PC-9 (cell line): ENCODE data around the gene SPATA21. TPM values are rescaled to one million over a fixed set of nuclear protein-coding genes. Genes with fewer than 3 reads are reported as not detected.

ENCODE experiments used
- BruUV-seq: library from RNA; stranded (reverse); fragments of 400-500 nt; replicated peaks from 2 replicates; lab custom pipeline; 2021; lab: Mats Ljungman, UMichigan
- CTCF ChIA-PET: fragments of 300-600 bp; sonication (Branson Sonifier 250); formaldehyde crosslinking; loops from one replicate; lab custom pipeline; 2022; ENCODE audit warnings: antibody characterized with exemption; lab: Charles Lee
- POLR2A ChIA-PET: fragments of 300-600 bp; sonication (Branson Sonifier 250); formaldehyde crosslinking; loops from one replicate; lab custom pipeline; 2022; ENCODE audit warnings: antibody characterized with exemption; ENCODE audit not compliant: unreplicated experiment; lab: Charles Lee
- DNase-seq, 2 experiments: peaks; one replicate each; pipeline versions ENCODE4 v3.0.0 to v3.0.0-alpha.2; 2015 to 2022; ENCODE audit warnings: mixed read lengths in 1 of 2
- H2AFZ ChIP-seq: fragments of 200-600 bp; sonication (generic); 2 replicates; pipeline ENCODE4 v1.8.1; 2017; ENCODE audit warnings: antibody characterized with exemption
- H3F3A ChIP-seq: fragments of 200-600 bp; sonication (generic); 2 replicates; pipeline ENCODE4 v1.8.1; 2017; ENCODE audit warnings: antibody characterized with exemption, mild to moderate bottlenecking, low read depth; ENCODE audit not compliant: insufficient read depth
- H3K27ac ChIP-seq: fragments of 200-600 bp; sonication (generic); 2 replicates; pipeline ENCODE4 v1.6.1; 2016; ENCODE audit warnings: mixed run types
- H3K27me3 ChIP-seq: fragments of 200-600 bp; sonication (generic); 2 replicates; pipeline ENCODE4 v1.6.1; 2016; ENCODE audit warnings: low read depth, mixed run types; ENCODE audit not compliant: insufficient read depth
- H3K36me3 ChIP-seq: fragments of 200-600 bp; sonication (generic); 2 replicates; pipeline ENCODE4 v1.6.1; 2016; ENCODE audit warnings: low read depth, mixed run types
- H3K4me1 ChIP-seq: fragments of 200-600 bp; sonication (generic); replicated peaks from 2 replicates; pipeline ENCODE4 v1.6.1; 2016; ENCODE audit warnings: mixed run types; ENCODE audit not compliant: insufficient read depth
- H3K4me2 ChIP-seq: fragments of 200-600 bp; sonication (generic); 2 replicates; pipeline ENCODE4 v1.6.1; 2017; ENCODE audit warnings: mixed run types
- H3K4me3 ChIP-seq: fragments of 200-600 bp; sonication (generic); 2 replicates; pipeline ENCODE4 v1.6.1; 2016; ENCODE audit warnings: mixed run types
- H3K79me2 ChIP-seq: fragments of 200-600 bp; sonication (generic); 2 replicates; pipeline ENCODE4 v1.6.1; 2017; ENCODE audit warnings: low read depth, mixed run types
- H3K9me2 ChIP-seq: fragments of 200-600 bp; sonication (generic); 2 replicates; pipeline ENCODE4 v1.8.1; 2017; ENCODE audit warnings: mild to moderate bottlenecking; ENCODE audit not compliant: insufficient read depth
- H3K9me3 ChIP-seq: fragments of 200-600 bp; sonication (generic); 2 replicates; pipeline ENCODE4 v1.8.1; 2016; ENCODE audit warnings: low read depth; ENCODE audit not compliant: insufficient read depth
- H4K20me1 ChIP-seq: fragments of 200-600 bp; sonication (generic); 2 replicates; pipeline ENCODE4 v1.8.1; 2017; ENCODE audit not compliant: insufficient read depth
- EZH2 ChIP-seq: fragments of 200-600 bp; sonication (generic); IDR thresholded peaks from 2 replicates; pipeline ENCODE4 v1.8.0; 2017; ENCODE audit warnings: antibody characterized with exemption, low read depth
- intact Hi-C: fragments of 100-400 bp; cut with micrococcal nuclease; formaldehyde crosslinking; loops from one replicate; pipeline ENCODE4 v1.10.0; 2022; ENCODE audit not compliant: unreplicated experiment
- total RNA-seq: library from RNA; stranded (reverse); gene quantifications from 2 replicates; pipeline ENCODE4 v1.2.3, GENCODE V29; 2021
- TF ChIP-seq, protein P1 (sequence below): fragments of 200-600 bp; sonication (generic); conservative IDR thresholded peaks from 2 replicates; pipeline ENCODE4 v1.6.1; 2017; ENCODE audit warnings: mixed run types, antibody characterized with exemption, mild to moderate bottlenecking, moderate library complexity

Gene SPATA21
- total RNA-seq, 1 experiment from 2014 or later = not detected

DNA sequence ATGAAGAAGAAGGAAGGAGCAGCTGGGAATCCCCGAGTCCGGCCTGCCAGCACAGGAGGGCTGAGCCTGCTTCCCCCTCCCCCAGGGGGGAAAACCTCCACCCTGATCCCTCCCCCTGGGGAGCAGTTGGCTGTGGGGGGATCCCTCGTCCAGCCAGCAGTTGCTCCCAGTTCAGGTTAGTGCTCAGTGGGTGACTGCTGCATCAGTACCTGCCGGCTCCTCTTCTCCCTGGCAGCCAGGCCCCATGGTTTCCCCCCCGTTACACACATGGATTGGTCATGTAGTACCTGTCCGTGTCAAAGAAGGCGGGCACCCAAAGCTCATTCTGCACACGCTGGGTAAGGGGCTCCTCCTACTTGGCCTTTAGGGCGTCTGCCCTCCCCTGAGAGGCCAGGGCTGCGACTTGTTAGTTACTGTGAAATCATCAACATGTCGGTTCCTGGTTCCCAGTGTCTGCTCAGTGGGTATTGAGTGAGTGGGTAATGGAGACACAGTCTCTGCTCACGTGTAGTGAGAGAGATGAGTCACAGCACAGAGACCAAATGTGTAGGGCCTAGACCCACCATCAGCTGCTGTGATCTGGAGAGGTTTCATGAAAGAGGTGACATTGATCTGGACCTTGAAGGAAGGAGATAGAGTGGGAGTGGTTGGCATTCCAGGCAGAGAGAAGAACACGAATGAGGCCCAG lies 14.8 kb upstream of the SPATA21 start:
- Histone ChIP-seq H3K36me3 (no peaks in the 10 kb centered on the region), H3K4me1 (no peaks in the 10 kb centered on the region), H3F3A (no peaks in the 10 kb centered on the region), H3K4me2 (no peak overlapping the region), H3K27ac (no peak overlapping the region), H3K4me3 (no peak overlapping the region), H3K27me3 (no peaks in the 10 kb centered on the region), H3K9me3 (no peaks in the 10 kb centered on the region), H2AFZ (no peak overlapping the region), H3K79me2 (no peaks in the 10 kb centered on the region), H4K20me1 (no peaks in the 10 kb centered on the region), H3K9me2 (no peaks in the 10 kb centered on the region)
- POLR2A ChIA-PET = no interaction called here
- no TSS peak for BruUV-seq
- no peak for DNase-seq
- no peak for TF ChIP-seq EZH2
- TF ChIP-seq, protein P1, sequence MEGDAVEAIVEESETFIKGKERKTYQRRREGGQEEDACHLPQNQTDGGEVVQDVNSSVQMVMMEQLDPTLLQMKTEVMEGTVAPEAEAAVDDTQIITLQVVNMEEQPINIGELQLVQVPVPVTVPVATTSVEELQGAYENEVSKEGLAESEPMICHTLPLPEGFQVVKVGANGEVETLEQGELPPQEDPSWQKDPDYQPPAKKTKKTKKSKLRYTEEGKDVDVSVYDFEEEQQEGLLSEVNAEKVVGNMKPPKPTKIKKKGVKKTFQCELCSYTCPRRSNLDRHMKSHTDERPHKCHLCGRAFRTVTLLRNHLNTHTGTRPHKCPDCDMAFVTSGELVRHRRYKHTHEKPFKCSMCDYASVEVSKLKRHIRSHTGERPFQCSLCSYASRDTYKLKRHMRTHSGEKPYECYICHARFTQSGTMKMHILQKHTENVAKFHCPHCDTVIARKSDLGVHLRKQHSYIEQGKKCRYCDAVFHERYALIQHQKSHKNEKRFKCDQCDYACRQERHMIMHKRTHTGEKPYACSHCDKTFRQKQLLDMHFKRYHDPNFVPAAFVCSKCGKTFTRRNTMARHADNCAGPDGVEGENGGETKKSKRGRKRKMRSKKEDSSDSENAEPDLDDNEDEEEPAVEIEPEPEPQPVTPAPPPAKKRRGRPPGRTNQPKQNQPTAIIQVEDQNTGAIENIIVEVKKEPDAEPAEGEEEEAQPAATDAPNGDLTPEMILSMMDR = no peak
- intact Hi-C loops = no loop called here
- CTCF ChIA-PET = no interaction called here

DNA sequence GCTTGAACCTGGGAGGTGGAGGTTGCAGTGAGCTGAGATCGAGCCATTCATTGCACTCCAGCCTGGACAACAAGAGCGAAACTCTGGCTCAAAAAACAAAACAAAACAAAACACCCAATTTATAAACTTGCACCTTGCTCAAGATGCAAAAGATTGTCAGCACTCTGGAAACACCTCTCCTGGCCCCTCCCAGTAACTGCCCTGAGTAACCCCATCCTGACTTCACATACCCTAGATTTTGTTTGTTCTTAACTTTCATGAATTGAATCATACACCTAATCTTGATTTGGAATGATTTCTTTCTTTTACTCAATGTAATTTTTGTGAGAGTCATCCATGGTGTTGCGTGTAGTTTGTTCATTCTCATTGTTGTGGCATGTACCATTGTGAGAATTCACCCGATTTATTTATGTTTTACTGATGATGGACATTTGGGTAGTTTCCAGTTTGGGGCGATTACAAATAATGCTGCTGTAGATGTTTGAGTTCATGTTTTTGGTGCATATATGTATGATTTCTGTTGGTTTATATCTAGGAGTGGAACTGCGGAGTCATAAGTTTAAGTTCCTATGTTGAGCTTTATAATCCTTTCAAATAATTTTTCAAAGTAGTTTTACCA lies 13.7 kb upstream of the SPATA21 start:
- no peak overlapping the region for H2AFZ ChIP-seq
- no peaks in the 10 kb centered on the region for H3K36me3 ChIP-seq
- no peak overlapping the region for H3K27ac ChIP-seq
- CTCF ChIA-PET = no interaction called here
- H4K20me1 ChIP-seq = no peaks in the 10 kb centered on the region
- no peaks in the 10 kb centered on the region for H3K9me2 ChIP-seq
- POLR2A ChIA-PET = no interaction called here
- H3K4me3 ChIP-seq = no peak overlapping the region
- H3K27me3 ChIP-seq = no peaks in the 10 kb centered on the region
- H3F3A ChIP-seq = no peaks in the 10 kb centered on the region
- no peaks in the 10 kb centered on the region for H3K79me2 ChIP-seq
- no peak for DNase-seq
- no peaks in the 10 kb centered on the region for H3K4me1 ChIP-seq
- intact Hi-C loops = no loop called here
- H3K4me2 ChIP-seq = no peak overlapping the region
- BruUV-seq = no TSS peak
- no peaks in the 10 kb centered on the region for H3K9me3 ChIP-seq
- TF ChIP-seq, protein P1 = no peak
- TF ChIP-seq EZH2 = no peak

DNA sequence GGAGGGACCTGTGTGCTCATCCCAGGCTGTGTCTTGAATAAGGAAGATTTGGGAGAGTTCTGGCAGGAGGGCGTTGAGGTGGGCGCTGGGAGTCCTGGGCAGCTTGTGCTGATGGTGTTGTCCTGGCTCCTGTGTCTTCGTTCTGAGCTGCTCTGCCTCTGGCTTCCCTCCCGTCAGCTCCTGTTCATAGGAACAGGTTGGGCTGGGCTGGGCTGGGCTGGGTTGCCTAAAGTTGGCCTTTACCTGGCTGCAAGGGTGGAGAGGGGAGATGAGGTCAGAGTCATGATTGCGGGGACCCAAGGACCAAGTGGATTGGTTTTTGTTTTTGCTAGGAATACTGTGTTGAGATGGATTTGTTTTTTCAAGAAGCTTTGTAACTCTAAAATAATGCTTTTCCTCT lies 12.4 kb upstream of the SPATA21 start:
- no peaks in the 10 kb centered on the region for H3K4me1 ChIP-seq
- no peaks in the 10 kb centered on the region for H3K79me2 ChIP-seq
- H3K27me3 ChIP-seq = no peaks in the 10 kb centered on the region
- H3K27ac ChIP-seq = no peak overlapping the region
- no peak overlapping the region for H2AFZ ChIP-seq
- no peak overlapping the region for H3K4me2 ChIP-seq
- H3F3A ChIP-seq = no peaks in the 10 kb centered on the region
- no peaks in the 10 kb centered on the region for H3K9me2 ChIP-seq
- no peaks in the 10 kb centered on the region for H3K36me3 ChIP-seq
- ChIA-PET CTCF (no interaction called here), POLR2A (no interaction called here)
- no TSS peak for BruUV-seq
- no peak overlapping the region for H3K4me3 ChIP-seq
- no peak for TF ChIP-seq EZH2
- TF ChIP-seq, protein P1 = no peak
- H3K9me3 ChIP-seq = no peaks in the 10 kb centered on the region
- no peaks in the 10 kb centered on the region for H4K20me1 ChIP-seq
- intact Hi-C loops = no loop called here
- no peak for DNase-seq
